DOHH2 (cell line): ENCODE results near the gene DLGAP1.

Experiments
- CTCF ChIP-seq: fragments of 200-600 bp; sonication (generic); IDR thresholded peaks from one replicate; pipeline ENCODE4 v1.5.1; 2014; ENCODE audit warnings: antibody characterized with exemption, mild to moderate bottlenecking, low read depth, low read length; ENCODE audit not compliant: poor library complexity, severe bottlenecking
- EZH2phosphoT487 ChIP-seq: fragments of 200-600 bp; sonication (generic); IDR thresholded peaks from 2 replicates; pipeline ENCODE4 v1.6.1; 2017; ENCODE audit warnings: borderline replicate concordance, mild to moderate bottlenecking, antibody characterized with exemption, low read length, moderate library complexity, mixed read lengths

- TF ChIP-seq CTCF: no peak
- TF ChIP-seq EZH2phosphoT487: no peak
These were observed 763.4 kb downstream of the DLGAP1 start for GRCh38 chr18:3691705-3692104.
